Astrocyte (in vitro differentiated cells and primary cell): ENCODE measurements around the gene DGKG. TPM values are rescaled to one million over a fixed set of nuclear protein-coding genes. Genes with fewer than 3 reads are reported as not detected.

ENCODE experiments used
- DNase-seq: peaks from one replicate; pipeline ENCODE4 v3.0.0-alpha.2; 2010; ENCODE audit warnings: low read depth
- FAIRE-seq: peaks from 2 replicates; lab custom pipeline; 2011; peaks lifted over from hg19 to GRCh38; lab: Jason Lieb, UNC
- H2AFZ ChIP-seq: 2 replicates; pipeline ENCODE4 v1.6.0; 2012; ENCODE audit warnings: low read depth, low read length, inconsistent platforms
- H3K27ac ChIP-seq: 2 replicates; pipeline ENCODE4 v1.5.1; 2011; ENCODE audit warnings: low read depth, low read length, inconsistent platforms
- H3K27me3 ChIP-seq: 2 replicates; pipeline ENCODE4 v1.6.0; 2011; ENCODE audit warnings: low read length, inconsistent platforms; ENCODE audit not compliant: insufficient read depth
- H3K36me3 ChIP-seq: 2 replicates; pipeline ENCODE4 v1.5.1; 2011; ENCODE audit warnings: low read length, inconsistent platforms; ENCODE audit not compliant: insufficient read depth
- H3K4me1 ChIP-seq: 2 replicates; pipeline ENCODE4 v1.5.1; 2011; ENCODE audit warnings: low read length, inconsistent platforms; ENCODE audit not compliant: insufficient read depth
- H3K4me2 ChIP-seq: 2 replicates; pipeline ENCODE4 v1.6.0; 2012; ENCODE audit warnings: low read length, inconsistent platforms
- H3K4me3 ChIP-seq: 2 replicates; pipeline ENCODE4 v1.5.1; 2011; ENCODE audit warnings: low read depth, mild to moderate bottlenecking, low read length, inconsistent platforms; ENCODE audit not compliant: insufficient read depth
- H3K79me2 ChIP-seq: 2 replicates; pipeline ENCODE4 v1.6.0; 2012; ENCODE audit warnings: mild to moderate bottlenecking, low read length, inconsistent platforms; ENCODE audit not compliant: insufficient read depth
- H3K9ac ChIP-seq: 2 replicates; pipeline ENCODE4 v1.6.0; 2012; ENCODE audit warnings: mild to moderate bottlenecking, low read length, inconsistent platforms
- H3K9me3 ChIP-seq: 2 replicates; pipeline ENCODE4 v1.5.1; 2012; ENCODE audit warnings: low read depth, mild to moderate bottlenecking, low read length, inconsistent platforms; ENCODE audit not compliant: insufficient read depth
- H4K20me1 ChIP-seq: 2 replicates; pipeline ENCODE4 v1.6.0; 2012; ENCODE audit warnings: low read length, inconsistent platforms; ENCODE audit not compliant: insufficient read depth
- H3K27ac Mint-ChIP-seq: one replicate; pipeline ENCODE4 v1.8.0; 2021; ENCODE audit warnings: mild to moderate bottlenecking, mixed read lengths; ENCODE audit not compliant: unreplicated experiment
- H3K27me3 Mint-ChIP-seq: one replicate; pipeline ENCODE4 v1.8.0; 2021; ENCODE audit warnings: low read depth, mixed read lengths; ENCODE audit not compliant: unreplicated experiment
- H3K36me3 Mint-ChIP-seq: one replicate; pipeline ENCODE4 v1.8.0; 2021; ENCODE audit warnings: low read depth, mixed read lengths; ENCODE audit not compliant: unreplicated experiment
- H3K4me1 Mint-ChIP-seq: one replicate; pipeline ENCODE4 v1.8.0; 2021; ENCODE audit warnings: low read depth, mixed read lengths; ENCODE audit not compliant: unreplicated experiment
- H3K4me3 Mint-ChIP-seq: one replicate; pipeline ENCODE4 v1.8.0; 2021; ENCODE audit warnings: mild to moderate bottlenecking, moderate library complexity, mixed read lengths; ENCODE audit not compliant: unreplicated experiment
- H3K9me3 Mint-ChIP-seq: one replicate; pipeline ENCODE4 v1.8.0; 2021; ENCODE audit warnings: mild to moderate bottlenecking, mixed read lengths; ENCODE audit not compliant: unreplicated experiment
- EZH2 ChIP-seq: IDR thresholded peaks from 2 replicates; pipeline ENCODE4 v1.6.1; 2012; ENCODE audit warnings: mild to moderate bottlenecking, low read length, inconsistent platforms; ENCODE audit not compliant: insufficient read depth
- total RNA-seq: library from RNA; stranded (reverse); gene quantifications from 2 replicates; pipeline ENCODE4 v1.2.1, GENCODE V29; 2021
- TF ChIP-seq, protein P1 (sequence below): IDR thresholded peaks from 2 replicates; pipeline ENCODE4 v1.5.1; 2011; ENCODE audit warnings: low read depth, mild to moderate bottlenecking, inconsistent platforms, low read length, moderate library complexity; ENCODE audit not compliant: insufficient read depth

DGKG gene
- total RNA-seq, 1 donor from 2014 or later, result 0.64 TPM

DNA sequence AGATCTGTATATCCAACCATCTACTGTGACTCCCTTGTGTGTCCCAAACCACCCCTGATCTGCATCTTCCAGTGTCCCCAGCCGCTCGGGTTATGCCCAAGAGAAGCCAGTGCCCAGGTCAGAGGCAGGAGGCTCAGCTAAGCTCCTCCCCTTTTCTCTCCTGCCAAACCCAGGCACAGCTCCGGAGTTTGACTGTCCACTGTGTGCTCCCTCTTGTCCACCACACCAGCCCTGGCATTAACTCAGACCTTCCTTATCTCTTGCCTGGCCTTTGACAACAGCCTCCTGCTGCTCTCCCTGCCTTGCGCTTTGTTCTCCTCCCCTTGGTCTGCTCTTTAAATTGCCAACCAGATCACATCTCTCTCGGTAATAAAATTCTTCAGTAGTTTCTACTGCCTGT is 39.3 kb downstream of the DGKG start:
- H3K9ac ChIP-seq, result no peak overlapping the region
- peaks cover 8% of the 10 kb centered on the region for H3K27me3 ChIP-seq
- no peak for TF ChIP-seq EZH2
- TF ChIP-seq, protein P1, sequence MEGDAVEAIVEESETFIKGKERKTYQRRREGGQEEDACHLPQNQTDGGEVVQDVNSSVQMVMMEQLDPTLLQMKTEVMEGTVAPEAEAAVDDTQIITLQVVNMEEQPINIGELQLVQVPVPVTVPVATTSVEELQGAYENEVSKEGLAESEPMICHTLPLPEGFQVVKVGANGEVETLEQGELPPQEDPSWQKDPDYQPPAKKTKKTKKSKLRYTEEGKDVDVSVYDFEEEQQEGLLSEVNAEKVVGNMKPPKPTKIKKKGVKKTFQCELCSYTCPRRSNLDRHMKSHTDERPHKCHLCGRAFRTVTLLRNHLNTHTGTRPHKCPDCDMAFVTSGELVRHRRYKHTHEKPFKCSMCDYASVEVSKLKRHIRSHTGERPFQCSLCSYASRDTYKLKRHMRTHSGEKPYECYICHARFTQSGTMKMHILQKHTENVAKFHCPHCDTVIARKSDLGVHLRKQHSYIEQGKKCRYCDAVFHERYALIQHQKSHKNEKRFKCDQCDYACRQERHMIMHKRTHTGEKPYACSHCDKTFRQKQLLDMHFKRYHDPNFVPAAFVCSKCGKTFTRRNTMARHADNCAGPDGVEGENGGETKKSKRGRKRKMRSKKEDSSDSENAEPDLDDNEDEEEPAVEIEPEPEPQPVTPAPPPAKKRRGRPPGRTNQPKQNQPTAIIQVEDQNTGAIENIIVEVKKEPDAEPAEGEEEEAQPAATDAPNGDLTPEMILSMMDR, result no peak
- no peaks in the 10 kb centered on the region for H3K9me3 ChIP-seq
- Mint-ChIP-seq H3K27ac (no peak overlapping the region), H3K4me1 (peaks cover 9% of the 10 kb centered on the region), H3K36me3 (no peaks in the 10 kb centered on the region), H3K4me3 (no peak overlapping the region), H3K9me3 (no peaks in the 10 kb centered on the region), H3K27me3 (peaks cover 42% of the 10 kb centered on the region)
- H2AFZ ChIP-seq, result no peak overlapping the region
- FAIRE-seq, result no peak
- H4K20me1 ChIP-seq, result no peaks in the 10 kb centered on the region
- H3K4me2 ChIP-seq, result no peak overlapping the region
- H3K79me2 ChIP-seq, result no peaks in the 10 kb centered on the region
- H3K27ac ChIP-seq, result no peak overlapping the region
- no peaks in the 10 kb centered on the region for H3K36me3 ChIP-seq
- peaks cover 4% of the 10 kb centered on the region for H3K4me1 ChIP-seq
- no peak overlapping the region for H3K4me3 ChIP-seq
- DNase-seq, result no peak

GRCh38 chr3:186321746-186322145 is 40.3 kb downstream of the DGKG start:
- H3K4me1 Mint-ChIP-seq, result peaks cover 17% of the 10 kb centered on the region
- Histone ChIP-seq H3K9me3 (no peaks in the 10 kb centered on the region), H3K9ac (no peak overlapping the region), H2AFZ (no peak overlapping the region), H3K4me2 (no peak overlapping the region), H3K79me2 (no peaks in the 10 kb centered on the region), H3K4me1 (peaks cover 8% of the 10 kb centered on the region), H4K20me1 (no peaks in the 10 kb centered on the region), H3K36me3 (no peaks in the 10 kb centered on the region), H3K27ac (no peak overlapping the region), H3K27me3 (peaks cover 7% of the 10 kb centered on the region), H3K4me3 (no peak overlapping the region)
- H3K36me3 Mint-ChIP-seq, result no peaks in the 10 kb centered on the region
- no peak overlapping the region for H3K27ac Mint-ChIP-seq
- H3K27me3 Mint-ChIP-seq, result peaks cover 37% of the 10 kb centered on the region
- DNase-seq (no peak), FAIRE-seq (no peak)
- no peak overlapping the region for H3K4me3 Mint-ChIP-seq
- H3K9me3 Mint-ChIP-seq, result peaks cover 1% of the 10 kb centered on the region
- no peak for TF ChIP-seq EZH2
- TF ChIP-seq, protein P1, result no peak

GRCh38 chr3:186320862-186321568 is 41.0 kb downstream of the DGKG start:
- Histone ChIP-seq H3K9ac (no peak overlapping the region), H4K20me1 (no peaks in the 10 kb centered on the region), H2AFZ (no peak overlapping the region), H3K27ac (no peak overlapping the region), H3K9me3 (no peaks in the 10 kb centered on the region), H3K36me3 (no peaks in the 10 kb centered on the region), H3K4me2 (no peak overlapping the region), H3K4me1 (peaks cover 8% of the 10 kb centered on the region), H3K79me2 (no peaks in the 10 kb centered on the region), H3K4me3 (no peak overlapping the region), H3K27me3 (peaks cover 5% of the 10 kb centered on the region)
- FAIRE-seq (no peak), DNase-seq (peak; percentile 37)
- Mint-ChIP-seq H3K4me3 (no peak overlapping the region), H3K9me3 (peaks cover 2% of the 10 kb centered on the region), H3K27ac (no peak overlapping the region), H3K27me3 (peaks cover 30% of the 10 kb centered on the region), H3K4me1 (peaks cover 17% of the 10 kb centered on the region), H3K36me3 (no peaks in the 10 kb centered on the region)
- TF ChIP-seq, protein P1, result no peak
- no peak for TF ChIP-seq EZH2
